HG03108 (cell line): ENCODE measurements around the gene FSTL4.
"Not testable (repeated sequence)": the region's sequence is repeated elsewhere in the genome, so short reads cannot be mapped to it uniquely, and the experiment has no call there.

Experiments used
- ATAC-seq: cut with Tn5 transposase; IDR thresholded peaks from one replicate; pipeline ENCODE4 v1.9.1; 2021; ENCODE audit warnings: moderate library complexity; ENCODE audit not compliant: unreplicated experiment

The FSTL4 gene

GRCh38 chr5:133460172-133460758, 152.1 kb downstream of the FSTL4 start:
- ATAC-seq: no peak

- no peak for ATAC-seq
These were observed 152.7 kb downstream of the FSTL4 start for GRCh38 chr5:133459474-133460160.

GRCh38 chr5:133458435-133458834, 153.9 kb downstream of the FSTL4 start:
- ATAC-seq: no peak

GRCh38 chr5:133457439-133458355, 154.6 kb downstream of the FSTL4 start:
- no peak for ATAC-seq

GRCh38 chr5:133456933-133457402, 155.4 kb downstream of the FSTL4 start:
- ATAC-seq: no peak

- no peak for ATAC-seq
These were observed 156.7 kb downstream of the FSTL4 start for GRCh38 chr5:133455676-133456075.

- no peak for ATAC-seq
These were observed 157.9 kb downstream of the FSTL4 start for GRCh38 chr5:133454442-133454841.

GRCh38 chr5:133453831-133454230, 158.5 kb downstream of the FSTL4 start:
- no peak for ATAC-seq

GRCh38 chr5:133453084-133453780, 159.1 kb downstream of the FSTL4 start:
- no peak for ATAC-seq

GRCh38 chr5:133451926-133452325, 160.4 kb downstream of the FSTL4 start:
- ATAC-seq: no peak

GRCh38 chr5:133450286-133450685, 162.1 kb downstream of the FSTL4 start:
- ATAC-seq: no peak

GRCh38 chr5:133449181-133449580, 163.2 kb downstream of the FSTL4 start:
- no peak for ATAC-seq

- ATAC-seq: no peak
These were observed 165.9 kb downstream of the FSTL4 start for GRCh38 chr5:133446440-133446839.

- ATAC-seq: no peak
These were observed 166.6 kb downstream of the FSTL4 start for GRCh38 chr5:133445744-133446143.

GRCh38 chr5:133445204-133445603, 167.1 kb downstream of the FSTL4 start:
- ATAC-seq: not testable (repeated sequence)

GRCh38 chr5:133444711-133445110, 167.6 kb downstream of the FSTL4 start:
- ATAC-seq: no peak

GRCh38 chr5:133441166-133441815, 171.1 kb downstream of the FSTL4 start:
- ATAC-seq: no peak

- no peak for ATAC-seq
These were observed 171.8 kb downstream of the FSTL4 start for GRCh38 chr5:133440467-133441115.

- ATAC-seq: no peak
These were observed 172.5 kb downstream of the FSTL4 start for GRCh38 chr5:133439859-133440258.

GRCh38 chr5:133438487-133438886, 173.9 kb downstream of the FSTL4 start:
- no peak for ATAC-seq
